Measurements from ENCODE around the gene SLC10A7.

Gene SLC10A7

GRCh38 chr4:146514651-146515357, 6.9 kb downstream of the SLC10A7 start:
- no peak for TF ChIP-seq CTCF (IDR thresholded peaks at IDR 0.05; ENCODE audit: insufficient read depth, low read length, missing control alignments)
- POLR2A ChIA-PET = no interaction called here
- H3K4me3 ChIP-seq (ENCODE audit: low read depth, low read length) = no peak overlapping the region
- DNase-seq (ENCODE audit: low read depth, low spot score) = no peak
- CTCF ChIA-PET = no interaction called here

- CTCF ChIA-PET = no interaction called here
- POLR2A ChIA-PET = no interaction called here
- no peak for DNase-seq (ENCODE audit: low read depth, low spot score)
- TF ChIP-seq CTCF (IDR thresholded peaks at IDR 0.05; ENCODE audit: insufficient read depth, low read length, missing control alignments) = no peak
- no peak overlapping the region for H3K4me3 ChIP-seq (ENCODE audit: low read depth, low read length)
Measured at GRCh38 chr4:146513548-146513947, 8.2 kb downstream of the SLC10A7 start.

- no peak for DNase-seq (ENCODE audit: low read depth, low spot score)
- no peak overlapping the region for H3K4me3 ChIP-seq (ENCODE audit: low read depth, low read length)
- TF ChIP-seq CTCF (IDR thresholded peaks at IDR 0.05; ENCODE audit: insufficient read depth, low read length, missing control alignments) = no peak
- CTCF ChIA-PET = no interaction called here
- POLR2A ChIA-PET = no interaction called here
Measured at GRCh38 chr4:146511381-146511780, 10.4 kb downstream of the SLC10A7 start.

- CTCF ChIA-PET = no interaction called here
- no peak for DNase-seq (ENCODE audit: low read depth, low spot score)
- POLR2A ChIA-PET = no interaction called here
- H3K4me3 ChIP-seq (ENCODE audit: low read depth, low read length) = no peak overlapping the region
- no peak for TF ChIP-seq CTCF (IDR thresholded peaks at IDR 0.05; ENCODE audit: insufficient read depth, low read length, missing control alignments)
Measured at GRCh38 chr4:146510942-146511341, 10.8 kb downstream of the SLC10A7 start.

- CTCF ChIA-PET = interaction anchor here (1.4 kb wide), 1 partner anchor 11 kb away, joined by 4 read pairs; no protein-coding TSS in a partner anchor
- POLR2A ChIA-PET = no interaction called here
- no peak for DNase-seq (ENCODE audit: low read depth, low spot score)
- H3K4me3 ChIP-seq (ENCODE audit: low read depth, low read length) = no peak overlapping the region
- TF ChIP-seq CTCF (IDR thresholded peaks at IDR 0.05; ENCODE audit: insufficient read depth, low read length, missing control alignments) = no peak
Measured at GRCh38 chr4:146508229-146508939, 13.4 kb downstream of the SLC10A7 start.

- no peak overlapping the region for H3K4me3 ChIP-seq (ENCODE audit: low read depth, low read length)
- no peak for TF ChIP-seq CTCF (IDR thresholded peaks at IDR 0.05; ENCODE audit: insufficient read depth, low read length, missing control alignments)
- CTCF ChIA-PET = no interaction called here
- POLR2A ChIA-PET = no interaction called here
- no peak for DNase-seq (ENCODE audit: low read depth, low spot score)
Measured at GRCh38 chr4:146507632-146508031, 14.1 kb downstream of the SLC10A7 start.
